NK-92 treated with Interleukin-12 subunit alpha and Interleukin-12 subunit beta, amount 100 ng/mL, for 24 hours (cell line): ENCODE data around the gene RNF11.
"Not testable (repeated sequence)": the region's sequence is repeated elsewhere in the genome, so short reads cannot be mapped to it uniquely, and the experiment has no call there.

ENCODE experiments used
- DNase-seq: peaks from one replicate; lab custom pipeline; 2025; lab: John Stamatoyannopoulos, UW

RNF11 gene

GRCh38 chr1:51228471-51228870 is 7.6 kb upstream of the RNF11 start:
- DNase-seq, result not testable (repeated sequence)

GRCh38 chr1:51230501-51231078 is 5.5 kb upstream of the RNF11 start:
- DNase-seq, result no peak

- no peak for DNase-seq
These were observed 5.0 kb upstream of the RNF11 start for GRCh38 chr1:51231120-51231519.

GRCh38 chr1:51231896-51232295 is 4.2 kb upstream of the RNF11 start:
- no peak for DNase-seq

- DNase-seq, result not testable (repeated sequence)
These were observed 1.8 kb upstream of the RNF11 start for GRCh38 chr1:51234236-51234635.

- no peak for DNase-seq
These were observed 1.2 kb upstream of the RNF11 start for GRCh38 chr1:51234721-51235425.

- DNase-seq, result peak; percentile 22
These were observed 668 bp downstream of the RNF11 start for GRCh38 chr1:51236531-51237350.

- no peak for DNase-seq
These were observed 1.4 kb downstream of the RNF11 start for GRCh38 chr1:51237351-51238033.

GRCh38 chr1:51238034-51238403 is 1.9 kb downstream of the RNF11 start:
- DNase-seq, result no peak

GRCh38 chr1:51240084-51240483 is 4.0 kb downstream of the RNF11 start:
- no peak for DNase-seq

GRCh38 chr1:51241119-51241518 is 5.0 kb downstream of the RNF11 start:
- no peak for DNase-seq

- no peak for DNase-seq
These were observed 6.5 kb downstream of the RNF11 start for GRCh38 chr1:51242546-51242945.

GRCh38 chr1:51247022-51247421 is 10.9 kb downstream of the RNF11 start:
- DNase-seq, result no peak

GRCh38 chr1:51247499-51247898 is 11.4 kb downstream of the RNF11 start:
- DNase-seq, result no peak

GRCh38 chr1:51249445-51249844 is 13.4 kb downstream of the RNF11 start:
- no peak for DNase-seq

GRCh38 chr1:51250729-51251128 is 14.7 kb downstream of the RNF11 start:
- DNase-seq, result not testable (repeated sequence)

- DNase-seq, result not testable (repeated sequence)
These were observed 15.1 kb downstream of the RNF11 start for GRCh38 chr1:51251165-51251564.

- no peak for DNase-seq
These were observed 16.3 kb downstream of the RNF11 start for GRCh38 chr1:51252366-51252765.

GRCh38 chr1:51253691-51254090 is 17.6 kb downstream of the RNF11 start:
- DNase-seq, result no peak

- DNase-seq, result no peak
These were observed 19.3 kb downstream of the RNF11 start for GRCh38 chr1:51255331-51255730.

GRCh38 chr1:51263147-51263877 is 27.2 kb downstream of the RNF11 start:
- DNase-seq, result no peak

GRCh38 chr1:51264451-51264850 is 28.4 kb downstream of the RNF11 start:
- no peak for DNase-seq
